Measurements from ENCODE around the gene OOSP3.

OOSP3 gene

GRCh38 chr11:59943997-59944714 lies 65.6 kb downstream of the OOSP3 start:
- Histone ChIP-seq H4K20me1 (ENCODE audit: insufficient read depth) (no peaks in the 10 kb centered on the region), H3K27me3 (ENCODE audit: insufficient read depth, low read depth) (no peaks in the 10 kb centered on the region), H3K4me1 (ENCODE audit: low read depth, poor library complexity, severe bottlenecking) (no peaks in the 10 kb centered on the region), H3K9ac (no peak overlapping the region), H2AFZ (ENCODE audit: low read depth) (no peak overlapping the region), H3K4me2 (no peak overlapping the region), H3K79me2 (ENCODE audit: insufficient read depth, low read depth) (no peaks in the 10 kb centered on the region), H3K36me3 (ENCODE audit: insufficient read depth) (no peaks in the 10 kb centered on the region), H3K27ac (no peak overlapping the region), H3K4me3 (IDR thresholded peaks at IDR 0.05; ENCODE audit: insufficient read depth, low read depth, low read length) (no peak overlapping the region)
- TF ChIP-seq CTCF (conservative IDR thresholded peaks at IDR 0.05; ENCODE audit: low read depth, low read length) = no peak

- no peaks in the 10 kb centered on the region for H3K79me2 ChIP-seq (ENCODE audit: insufficient read depth, low read depth)
- no peaks in the 10 kb centered on the region for H4K20me1 ChIP-seq (ENCODE audit: insufficient read depth)
- no peak overlapping the region for H3K4me3 ChIP-seq (IDR thresholded peaks at IDR 0.05; ENCODE audit: insufficient read depth, low read depth, low read length)
- H3K4me2 ChIP-seq = no peak overlapping the region
- no peak overlapping the region for H3K27ac ChIP-seq
- no peaks in the 10 kb centered on the region for H3K36me3 ChIP-seq (ENCODE audit: insufficient read depth)
- no peak overlapping the region for H2AFZ ChIP-seq (ENCODE audit: low read depth)
- TF ChIP-seq CTCF (conservative IDR thresholded peaks at IDR 0.05; ENCODE audit: low read depth, low read length) = no peak
- H3K9ac ChIP-seq = no peak overlapping the region
- H3K4me1 ChIP-seq (ENCODE audit: low read depth, poor library complexity, severe bottlenecking) = no peaks in the 10 kb centered on the region
- no peaks in the 10 kb centered on the region for H3K27me3 ChIP-seq (ENCODE audit: insufficient read depth, low read depth)
These were observed 66.1 kb downstream of the OOSP3 start for GRCh38 chr11:59944720-59945119.

Measured in KMS-11 (cell line).